GM18505 (cell line): Measurements from ENCODE around the gene RBMS3.
"Not testable (repeated sequence)": the region's sequence is repeated elsewhere in the genome, so short reads cannot be mapped to it uniquely, and the experiment has no call there.

Experiments used
- ATAC-seq: cut with Tn5 transposase; IDR thresholded peaks from one replicate; pipeline ENCODE4 v1.9.1; 2021; ENCODE audit not compliant: unreplicated experiment
- POLR2A ChIP-seq: IDR thresholded peaks from 4 replicates; pipeline ENCODE4 v1.6.1; 2011; ENCODE audit warnings: borderline replicate concordance; ENCODE audit not compliant: insufficient read depth, insufficient read length; ENCODE audit errors: extremely low read depth

RBMS3 gene

GRCh38 chr3:29447946-29448627 is 167.2 kb downstream of the RBMS3 start:
- TF ChIP-seq POLR2A = no peak
- ATAC-seq = no peak

DNA sequence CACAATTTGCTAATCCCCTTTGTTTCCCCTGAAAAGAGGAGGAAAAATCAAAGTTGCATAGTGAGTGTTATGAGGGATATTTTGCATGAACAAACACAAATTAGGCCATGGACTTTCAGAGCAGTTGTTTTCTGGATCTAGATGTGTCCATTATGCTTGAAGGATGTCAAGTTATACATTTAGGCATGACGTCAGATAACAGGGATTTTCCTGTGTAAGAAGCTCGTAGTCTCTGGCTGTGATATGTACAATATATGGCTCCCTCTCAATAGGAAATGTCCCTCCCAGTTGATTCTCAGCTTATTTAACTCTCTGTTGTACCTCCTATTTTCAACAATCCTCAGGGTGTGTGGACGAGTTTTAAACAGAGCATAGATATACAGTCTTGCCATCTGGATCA is 171.0 kb downstream of the RBMS3 start:
- no peak for ATAC-seq
- no peak for TF ChIP-seq POLR2A

GRCh38 chr3:29452934-29453283 is 172.0 kb downstream of the RBMS3 start:
- ATAC-seq = no peak
- TF ChIP-seq POLR2A = no peak

- no peak for ATAC-seq
- TF ChIP-seq POLR2A = no peak
Observed at GRCh38 chr3:29453284-29454001, 172.6 kb downstream of the RBMS3 start.

DNA sequence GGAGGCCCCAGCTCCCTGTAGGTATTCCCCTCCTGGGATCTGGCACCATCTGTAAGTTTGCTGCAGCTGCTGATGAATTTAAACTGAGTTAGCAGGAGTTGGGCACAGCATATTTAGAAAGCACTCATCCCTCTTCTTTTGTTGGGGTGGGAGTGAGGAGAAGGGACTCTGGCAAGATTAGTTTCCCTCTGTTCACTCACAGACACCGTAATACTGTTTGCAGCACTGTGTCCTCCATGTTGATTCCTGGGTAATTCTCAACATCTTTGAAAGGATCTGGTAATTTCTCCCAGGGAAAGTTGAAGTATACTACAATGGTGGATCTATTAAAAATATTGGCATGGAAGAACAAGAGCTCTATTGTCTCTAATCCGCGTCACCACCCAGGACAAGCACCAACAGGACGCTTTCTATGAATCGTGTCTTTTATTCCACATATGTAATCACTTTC is 173.3 kb downstream of the RBMS3 start:
- no peak for TF ChIP-seq POLR2A
- no peak for ATAC-seq

DNA sequence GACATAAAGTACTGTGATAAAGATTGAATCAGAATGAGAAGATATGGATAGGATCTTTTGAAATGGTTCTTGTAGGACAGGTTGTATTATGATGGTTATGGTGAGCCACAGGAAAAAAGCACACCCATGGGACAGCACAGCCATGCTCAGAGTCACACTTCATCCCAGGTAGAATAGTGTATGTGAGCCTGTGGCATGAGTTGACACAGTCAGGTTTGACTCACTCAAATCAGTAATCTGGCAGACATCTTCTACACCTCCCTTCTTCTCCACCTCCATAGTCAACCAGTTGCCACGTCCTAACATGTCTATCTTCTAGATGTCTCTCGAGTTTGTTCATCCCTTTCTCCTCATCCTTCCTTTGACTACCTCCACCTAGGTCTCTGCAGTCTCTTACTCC is 176.0 kb downstream of the RBMS3 start:
- no peak for ATAC-seq
- no peak for TF ChIP-seq POLR2A

DNA sequence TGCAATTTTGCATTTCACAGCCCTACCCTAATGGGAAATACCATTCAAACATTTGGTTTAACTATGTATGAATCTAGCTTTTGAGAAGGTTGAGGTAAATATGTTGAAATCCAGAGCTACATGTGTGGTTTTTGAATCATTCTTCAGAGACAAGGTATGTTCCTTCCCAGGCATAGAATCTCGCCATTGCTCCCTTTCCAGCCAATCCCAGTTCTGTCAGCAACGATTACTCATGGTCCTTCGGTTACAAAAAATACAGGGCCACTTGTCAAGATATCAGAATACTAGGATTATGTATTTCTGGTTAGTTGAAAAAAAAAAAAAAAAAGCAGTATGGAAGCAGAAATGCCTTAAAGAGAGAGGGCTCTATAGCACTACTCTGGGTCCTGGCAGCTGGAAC is 182.4 kb downstream of the RBMS3 start:
- TF ChIP-seq POLR2A = no peak
- ATAC-seq = no peak

GRCh38 chr3:29465836-29466235 is 185.0 kb downstream of the RBMS3 start:
- TF ChIP-seq POLR2A = no peak
- no peak for ATAC-seq

GRCh38 chr3:29466442-29466841 is 185.6 kb downstream of the RBMS3 start:
- no peak for TF ChIP-seq POLR2A
- no peak for ATAC-seq

GRCh38 chr3:29468187-29468586 is 187.3 kb downstream of the RBMS3 start:
- TF ChIP-seq POLR2A = no peak
- ATAC-seq = no peak

DNA sequence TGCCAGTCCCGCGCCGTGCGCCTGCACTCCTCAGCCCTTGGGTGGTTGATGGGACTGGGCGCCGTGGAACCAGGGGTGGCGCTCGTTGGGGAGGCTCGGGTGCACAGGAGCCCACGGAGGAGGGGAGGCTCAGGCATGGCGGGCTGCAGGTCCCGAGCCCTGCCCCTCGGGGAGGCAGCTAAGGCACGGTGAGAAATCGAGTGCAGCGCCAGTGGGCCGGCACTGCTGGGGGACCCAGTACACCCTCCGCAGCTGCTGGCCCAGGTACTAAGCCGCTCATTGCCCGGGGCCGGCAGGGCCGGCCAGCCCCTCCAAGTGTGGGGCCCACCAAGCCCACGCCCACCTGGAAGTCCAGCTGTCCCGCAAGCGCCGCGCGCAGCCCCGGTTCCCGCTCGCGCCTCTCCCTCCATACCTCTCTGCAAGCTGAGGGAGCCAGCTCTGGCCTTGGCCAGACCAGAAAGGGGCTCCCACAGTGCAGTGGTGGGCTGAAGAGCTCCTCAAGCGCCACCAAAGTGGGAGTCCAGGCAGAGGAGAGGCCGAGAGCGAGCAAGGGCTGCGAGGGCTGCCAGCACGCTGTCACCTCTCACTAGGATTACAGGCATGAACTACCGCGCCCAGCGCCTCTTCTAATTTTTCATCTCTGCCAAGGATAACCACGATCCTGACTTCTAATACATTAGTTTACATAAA is 192.8 kb downstream of the RBMS3 start:
- ATAC-seq = not testable (repeated sequence)

DNA sequence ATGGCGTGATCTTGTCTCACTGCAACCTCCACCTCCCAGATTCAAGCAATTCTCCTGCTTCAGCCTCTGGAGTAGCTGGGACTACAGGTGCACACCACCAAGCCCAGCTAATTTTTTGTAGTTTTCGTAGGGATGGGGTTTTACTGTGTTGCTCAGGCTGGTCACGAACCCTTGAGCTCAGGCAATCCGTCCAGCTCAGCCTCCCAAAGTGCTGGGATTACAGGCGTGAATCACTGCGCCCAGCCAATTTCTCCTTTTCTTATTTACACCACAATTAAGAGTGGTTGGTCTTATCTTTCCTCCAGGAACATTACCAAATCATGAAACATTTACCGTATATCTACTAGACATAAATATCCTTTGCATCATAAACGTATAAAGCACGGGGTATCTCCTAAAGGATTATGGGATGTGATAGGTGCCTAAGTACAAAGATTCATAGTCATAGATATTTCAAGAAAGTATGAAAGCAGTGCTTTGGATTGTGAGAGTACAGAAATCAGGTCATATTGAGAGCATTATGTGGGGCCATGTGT is 194.5 kb downstream of the RBMS3 start:
- TF ChIP-seq POLR2A = no peak
- no peak for ATAC-seq

- no peak for TF ChIP-seq POLR2A
- ATAC-seq = no peak
Observed at GRCh38 chr3:29475854-29476253, 195.0 kb downstream of the RBMS3 start.

- TF ChIP-seq POLR2A = no peak
- no peak for ATAC-seq
Observed at GRCh38 chr3:29478611-29479010, 197.7 kb downstream of the RBMS3 start.
